ENCODE results near the gene TRAPPC12.
"Not testable (repeated sequence)": the region's sequence is repeated elsewhere in the genome, so short reads cannot be mapped to it uniquely, and the experiment has no call there.

TRAPPC12 gene

DNA sequence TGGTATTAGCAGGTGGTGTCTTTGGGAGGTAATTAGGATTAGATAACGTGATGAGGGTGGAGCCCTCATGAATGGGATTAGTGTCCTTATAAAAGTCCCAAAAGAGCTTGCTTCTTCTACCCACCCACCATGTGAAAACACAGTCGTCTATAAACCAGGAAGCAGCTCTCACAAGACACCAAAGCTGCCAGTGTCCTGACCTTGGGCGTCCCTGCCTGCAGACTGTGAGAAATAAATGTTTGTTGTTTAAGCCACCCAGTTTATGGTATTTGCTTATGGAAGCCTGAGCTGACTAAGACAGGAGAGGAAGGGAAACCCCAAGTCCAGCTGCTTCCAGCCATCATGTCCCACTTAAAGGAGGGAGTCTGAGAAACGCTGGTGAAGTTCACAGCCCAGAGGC lies 126.3 kb downstream of the TRAPPC12 start:
- no peak for DNase-seq (ENCODE audit: low read depth, low spot score)

DNA sequence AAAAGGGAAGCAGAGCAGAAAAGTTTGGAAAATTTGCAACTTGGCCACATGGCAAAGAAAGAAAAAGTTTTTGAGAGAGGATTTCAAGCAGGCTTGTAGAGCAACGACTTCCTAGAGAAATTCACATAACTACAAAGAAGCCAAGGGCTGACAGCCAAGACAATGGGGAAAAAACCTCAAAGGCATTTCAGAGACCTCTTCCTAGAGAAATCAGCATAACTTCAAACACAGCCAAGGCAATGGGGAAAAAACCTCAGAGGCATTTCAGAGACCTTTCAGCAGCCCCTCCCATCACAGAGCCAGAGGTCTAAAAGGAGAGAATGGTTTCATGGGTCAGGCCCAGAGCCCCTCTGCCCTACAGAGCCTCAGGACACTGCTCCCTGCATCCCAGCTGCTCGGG lies 132.6 kb downstream of the TRAPPC12 start:
- DNase-seq (ENCODE audit: low read depth, low spot score): no peak

DNA sequence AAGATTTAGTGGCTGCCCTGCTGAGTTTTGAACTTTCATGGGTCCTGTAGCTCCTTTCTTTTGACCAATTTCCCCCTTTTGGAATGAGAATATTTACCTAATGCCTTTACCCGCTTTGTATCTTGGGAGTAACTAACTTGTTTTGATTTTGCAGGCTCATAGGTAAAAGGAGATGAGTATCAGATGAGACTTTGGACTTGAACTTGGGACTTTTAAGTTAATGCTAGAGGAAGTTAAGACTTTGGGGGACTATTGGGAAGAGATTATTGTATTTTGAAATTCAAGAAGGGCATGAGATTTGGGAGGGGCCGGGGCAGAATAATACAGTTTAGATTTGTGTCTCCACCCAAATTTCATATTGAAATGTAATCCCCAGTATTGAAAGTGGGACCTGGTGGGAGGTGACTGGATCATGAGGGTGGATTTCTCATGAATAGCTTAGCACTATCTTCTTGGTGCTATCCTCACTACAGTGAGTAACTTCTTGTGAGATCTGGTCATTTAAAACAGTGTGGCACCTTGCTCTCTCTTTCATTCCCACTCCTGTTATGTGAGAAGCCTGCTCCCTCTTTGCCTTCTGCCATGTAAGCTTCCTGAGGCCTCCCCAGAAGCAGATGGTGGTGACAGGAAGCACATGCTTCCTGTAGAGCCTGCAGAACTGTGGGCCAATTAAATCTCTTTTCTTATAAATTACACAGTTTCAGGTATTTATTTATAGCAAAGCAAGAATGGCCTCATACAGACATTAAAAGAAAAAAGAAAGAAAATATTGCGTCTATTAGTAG lies 133.7 kb downstream of the TRAPPC12 start:
- DNase-seq (ENCODE audit: low read depth, low spot score): no peak

DNA sequence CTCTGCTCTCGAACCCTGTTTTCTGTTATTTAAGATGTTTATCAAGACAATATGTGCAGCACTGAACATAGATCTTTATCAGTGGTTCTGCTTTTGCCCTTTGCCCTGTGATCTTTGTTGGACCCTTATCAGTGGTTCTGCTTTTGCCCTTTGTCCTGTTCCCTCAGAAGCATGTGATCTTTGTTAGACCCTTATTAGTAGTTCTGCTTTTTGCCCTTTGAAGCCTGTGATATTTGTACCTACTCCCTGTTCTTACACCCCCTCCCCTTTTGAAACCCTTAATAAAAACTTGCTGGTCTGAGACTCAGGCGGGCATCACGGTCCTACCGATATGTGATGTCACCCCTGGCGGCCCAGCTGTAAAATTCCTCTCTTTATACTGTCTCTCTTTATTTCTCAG lies 135.9 kb downstream of the TRAPPC12 start:
- DNase-seq (ENCODE audit: low read depth, low spot score): not testable (repeated sequence)

DNA sequence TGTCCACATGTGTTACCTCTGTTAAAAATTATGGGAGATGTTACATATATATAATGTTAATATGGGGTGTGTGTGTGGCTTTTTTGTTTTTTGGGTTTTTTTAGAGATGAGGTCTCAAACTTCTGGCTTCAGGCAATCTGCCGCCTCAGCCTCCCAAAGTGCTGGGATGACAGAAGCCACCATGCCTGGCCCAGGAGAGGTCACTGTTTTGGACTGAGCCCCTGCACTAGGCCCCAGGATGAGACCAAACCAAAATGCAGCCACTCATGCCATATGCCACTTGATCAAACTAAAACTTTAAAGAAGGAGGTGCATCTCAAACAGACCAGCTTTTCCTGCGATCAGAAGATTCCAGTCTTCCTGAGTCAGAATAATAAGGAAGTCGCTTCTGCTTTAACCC lies 137.3 kb downstream of the TRAPPC12 start:
- DNase-seq (ENCODE audit: low read depth, low spot score): no peak

DNA sequence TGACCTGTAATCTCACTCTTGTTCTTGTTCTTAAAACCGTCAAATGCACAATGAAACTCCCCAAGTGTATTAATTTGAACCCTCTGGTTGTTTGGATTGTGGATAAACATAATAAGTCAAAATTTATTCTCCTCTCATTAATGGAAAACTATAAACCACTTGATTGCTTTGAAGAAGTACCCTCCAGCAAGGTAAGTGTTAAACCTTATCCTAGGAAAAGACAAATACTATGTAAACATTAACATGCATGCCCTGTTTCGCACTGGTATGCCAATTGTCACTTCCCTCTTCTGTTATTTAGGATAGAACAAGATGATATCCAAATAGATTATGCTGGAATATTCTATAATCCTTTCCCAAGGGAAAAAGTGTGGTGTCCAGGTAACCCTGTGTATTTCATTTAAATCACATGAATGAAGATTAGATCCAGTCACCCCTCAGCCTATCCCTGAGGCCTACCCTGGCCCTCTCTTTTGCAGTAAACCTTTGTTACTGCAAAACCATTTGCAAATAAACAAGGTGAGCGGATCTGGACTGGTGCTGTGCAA lies 138.5 kb downstream of the TRAPPC12 start:
- no peak for DNase-seq (ENCODE audit: low read depth, low spot score)

DNA sequence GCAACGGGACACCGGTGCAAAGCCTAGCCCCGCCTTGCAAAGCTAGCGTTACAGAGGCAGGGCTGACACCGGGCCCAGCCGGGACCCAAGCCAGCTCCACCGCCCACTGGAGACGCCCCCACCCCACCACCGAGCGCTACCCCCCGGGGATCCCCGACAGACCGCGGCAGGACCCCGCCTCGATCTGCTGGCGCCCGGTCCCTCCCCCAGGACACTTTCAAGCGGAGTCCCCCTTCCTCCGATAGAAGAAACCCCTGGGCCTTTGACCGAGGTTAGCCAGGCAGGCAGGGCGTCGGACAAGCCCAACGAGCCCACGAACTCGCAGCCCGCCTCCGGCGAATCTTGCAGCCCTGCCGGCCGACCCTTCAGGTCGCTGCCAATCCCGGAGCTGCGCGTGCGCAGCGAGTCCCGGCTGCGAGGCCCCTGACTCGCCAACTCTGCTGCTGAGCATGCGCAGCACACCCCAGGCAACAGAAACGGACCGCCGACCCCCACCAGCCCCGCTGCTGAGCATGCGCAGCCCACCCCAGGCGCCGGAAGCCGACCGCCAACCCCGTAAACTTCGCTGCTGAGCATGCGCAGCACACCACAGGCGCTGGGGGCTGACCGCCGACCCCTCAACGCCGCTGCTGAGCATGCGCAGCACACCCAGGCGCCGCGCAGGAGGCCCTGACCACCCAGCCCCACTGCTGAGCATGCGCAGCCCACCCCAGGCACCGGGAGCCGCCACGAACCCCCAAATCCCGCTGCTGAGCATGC lies 139.2 kb downstream of the TRAPPC12 start:
- peak; percentile 78 for DNase-seq (ENCODE audit: low read depth, low spot score)

DNA sequence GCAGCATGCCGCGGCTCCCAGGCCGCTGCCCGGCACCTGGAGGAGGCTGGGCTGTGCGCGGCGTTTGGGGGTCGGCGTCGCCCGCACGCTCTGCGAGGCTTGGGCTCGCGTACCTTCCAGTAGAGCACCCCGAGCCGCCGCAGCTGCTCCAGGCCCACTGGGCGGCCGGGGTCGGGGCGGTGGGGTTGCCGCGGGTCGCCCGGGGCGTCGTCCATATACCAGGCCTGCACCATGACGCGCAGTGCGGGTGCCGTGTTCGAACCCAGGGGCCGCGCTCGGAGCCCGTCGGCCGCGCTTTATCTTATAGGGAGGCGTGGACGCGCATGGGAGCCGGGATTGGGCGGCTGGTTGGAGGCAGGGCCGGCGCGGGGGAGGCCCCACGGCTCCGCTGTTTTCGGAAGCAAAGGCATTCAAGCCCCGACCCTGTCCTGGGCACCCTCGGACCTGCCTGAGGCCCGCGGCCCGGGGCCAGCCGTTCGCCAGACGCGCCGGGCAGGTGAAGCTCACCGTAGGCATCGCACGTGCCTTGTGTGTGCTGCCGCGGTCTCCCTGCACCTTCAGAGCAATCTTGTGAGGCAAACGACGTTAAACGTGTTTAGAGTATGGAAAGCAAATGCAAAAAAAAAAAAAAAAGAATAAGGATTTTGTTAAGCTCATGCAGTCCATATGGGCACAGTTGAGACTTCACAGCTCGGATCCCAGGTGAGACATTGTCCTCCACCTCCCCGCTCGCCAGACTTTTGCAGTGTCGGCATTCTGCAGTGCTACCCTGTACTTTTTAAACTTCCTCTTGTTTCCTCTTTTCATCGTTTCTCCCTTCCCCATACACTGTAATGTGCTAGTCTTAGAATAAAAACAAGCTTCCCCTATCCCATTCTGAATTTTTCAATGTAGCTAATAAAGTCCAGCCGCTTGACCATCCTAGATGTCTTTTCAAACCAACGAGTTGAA lies 140.0 kb downstream of the TRAPPC12 start, which contains the start of gene ADI1:
Gene ADI1 (minus strand): TSS at position 277 of the 951 bp plus-strand sequence. CDS start 44 bp downstream, at position 233.
- DNase-seq (ENCODE audit: low read depth, low spot score): no peak

DNA sequence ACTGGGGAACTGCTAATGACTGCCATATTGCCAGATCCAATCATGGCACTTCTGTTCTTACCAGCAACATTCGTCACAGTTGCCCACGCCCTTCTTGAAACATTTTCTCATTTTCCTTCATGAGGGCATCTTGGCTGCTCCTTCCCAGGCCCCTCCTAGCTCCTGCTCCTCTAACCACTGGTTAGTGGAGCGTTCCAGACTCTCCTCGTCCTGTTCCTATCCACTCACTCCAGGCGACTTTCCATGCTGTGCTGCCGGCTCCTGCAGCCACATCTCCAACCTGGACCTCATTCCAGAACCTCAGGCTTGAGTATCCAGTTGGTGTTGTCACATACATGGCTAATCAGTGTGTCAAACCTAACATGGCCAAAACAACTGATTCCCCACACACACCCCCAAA lies 141.1 kb downstream of the TRAPPC12 start:
- DNase-seq (ENCODE audit: low read depth, low spot score): no peak

DNA sequence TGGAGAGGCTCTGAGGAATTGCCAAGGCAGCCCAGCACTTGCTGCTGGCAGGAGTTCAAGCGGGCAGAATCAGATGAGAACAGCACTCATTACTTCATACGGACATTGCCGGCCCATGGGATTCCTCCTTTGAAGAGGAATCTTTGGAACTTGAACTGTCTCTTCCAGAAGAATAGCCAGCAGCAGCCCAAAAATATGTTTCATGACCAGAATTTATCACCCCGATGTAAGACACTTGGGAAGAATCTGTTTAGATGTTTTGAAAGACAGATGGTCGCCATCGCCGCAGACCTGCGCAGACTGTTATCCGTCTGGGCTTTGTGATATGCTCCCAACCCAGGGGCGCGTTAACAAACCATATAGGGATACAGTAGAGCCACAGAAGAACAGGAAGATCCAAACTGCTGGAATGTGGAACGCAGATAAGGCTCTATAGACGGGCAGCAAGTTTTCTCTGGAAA lies 143.5 kb downstream of the TRAPPC12 start:
- no peak for DNase-seq (ENCODE audit: low read depth, low spot score)

DNA sequence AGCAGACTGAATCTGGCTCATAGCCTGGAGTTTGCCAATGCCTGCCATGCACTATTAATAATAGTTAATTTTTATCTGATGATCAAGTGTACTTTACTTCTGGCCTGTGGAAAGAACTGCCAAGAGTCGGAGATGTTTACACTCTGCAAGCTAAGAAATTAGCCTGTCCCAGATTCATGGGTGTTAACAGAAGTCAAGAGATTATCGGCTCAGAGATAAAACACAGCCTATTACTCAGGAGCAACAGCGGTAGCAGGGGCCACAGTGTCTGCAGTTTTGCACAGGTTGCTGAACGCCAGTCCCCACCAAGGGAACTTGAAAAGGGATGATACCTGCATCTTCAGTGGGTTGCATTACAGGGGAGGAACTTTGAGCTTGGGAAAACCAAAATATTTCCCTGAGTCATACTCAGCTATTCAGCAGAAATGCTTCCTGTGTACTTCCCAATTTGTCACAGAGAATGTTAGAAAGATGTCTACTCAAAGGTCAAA lies 144.1 kb downstream of the TRAPPC12 start:
- no peak for DNase-seq (ENCODE audit: low read depth, low spot score)

DNA sequence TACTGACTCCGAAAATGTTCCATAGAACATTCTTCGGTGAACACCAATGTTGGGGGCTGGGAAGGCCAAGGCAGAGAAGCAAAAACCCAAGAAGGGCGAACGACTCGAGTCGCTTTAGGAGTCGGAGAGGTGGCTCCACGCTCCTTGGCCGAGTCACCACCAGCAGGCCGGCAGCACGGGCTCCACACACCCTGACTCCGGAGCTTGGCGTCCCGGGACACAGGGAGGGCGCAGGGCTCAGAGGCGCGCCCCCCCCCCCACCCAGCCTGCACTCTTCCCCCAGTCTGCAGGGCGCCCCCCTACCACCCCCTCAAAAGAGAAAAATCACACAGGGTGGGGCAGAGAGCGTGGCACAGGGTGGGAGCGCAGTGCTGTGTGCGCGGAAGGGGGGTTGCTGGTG lies 147.4 kb downstream of the TRAPPC12 start:
- DNase-seq (ENCODE audit: low read depth, low spot score): no peak

DNA sequence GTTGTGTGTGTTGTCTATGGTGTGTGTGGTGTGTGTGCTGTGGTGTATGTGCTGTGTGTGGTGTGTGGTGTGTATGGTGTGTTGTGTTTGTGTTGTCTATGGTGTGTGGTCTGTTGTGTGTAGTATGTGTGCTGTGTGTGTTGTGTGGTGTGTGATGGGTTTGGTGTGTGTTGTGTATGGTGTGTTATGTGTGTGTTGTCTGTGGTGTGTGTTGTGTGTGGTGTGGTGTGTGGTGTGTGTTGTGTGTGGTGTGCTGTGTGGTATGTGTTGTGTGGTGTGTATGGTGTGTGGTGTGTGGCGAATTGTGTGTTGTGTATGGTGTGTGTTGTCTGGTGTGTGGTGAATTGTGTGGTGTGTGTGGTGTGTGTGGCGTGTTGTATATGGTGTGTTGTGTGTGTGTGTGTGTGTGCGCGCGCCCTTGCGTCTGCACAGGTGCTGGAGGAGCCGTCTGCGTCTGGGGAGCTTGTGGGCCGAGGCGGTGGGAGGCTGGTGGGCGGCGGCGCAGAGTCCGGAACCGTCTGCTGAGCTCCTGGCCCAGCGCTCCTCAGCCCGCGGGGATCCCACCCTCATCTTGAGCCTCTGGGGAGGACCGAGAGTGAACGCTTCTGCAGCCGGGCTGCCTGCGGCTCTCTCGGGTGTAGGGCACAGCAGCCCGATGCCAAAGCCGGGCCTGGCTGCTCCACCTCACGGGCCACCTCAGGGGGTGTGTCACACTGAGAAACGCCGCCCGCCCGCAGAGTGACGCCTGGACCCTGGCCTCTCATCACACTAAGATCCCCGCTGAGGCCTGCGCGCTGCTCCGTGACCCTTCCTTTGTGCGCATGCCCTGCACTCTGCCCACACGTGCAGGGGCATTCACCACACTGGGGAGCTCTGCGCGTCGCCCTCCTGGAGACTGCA lies 148.6 kb downstream of the TRAPPC12 start:
- DNase-seq (ENCODE audit: low read depth, low spot score): no peak

Data from iPS DF 19.7 (cell line).